GM12891 (cell line): ENCODE data around the gene CNTN2.

Experiments used
- DNase-seq: peaks from one replicate; pipeline ENCODE4 v3.0.0; 2011; ENCODE audit warnings: low spot score; ENCODE audit not compliant: insufficient read length
- FAIRE-seq: peaks from 2 replicates; lab custom pipeline; 2011; peaks lifted over from hg19 to GRCh38; lab: Jason Lieb, UNC
- PAX5 ChIP-seq: IDR thresholded peaks from 2 replicates; pipeline ENCODE4 v1.6.1; 2011; ENCODE audit warnings: low read length, moderate library complexity, mild to moderate bottlenecking; ENCODE audit not compliant: insufficient read depth, severe bottlenecking
- POLR2A ChIP-seq: IDR thresholded peaks from 2 replicates; pipeline ENCODE4 v1.6.1; 2011; ENCODE audit warnings: low read depth, low read length, control low read depth
- POLR2AphosphoS5 ChIP-seq: IDR thresholded peaks from 2 replicates; pipeline ENCODE4 v1.6.1; 2011; ENCODE audit warnings: low read depth, low read length, control low read depth
- POU2F2 ChIP-seq: IDR thresholded peaks from 2 replicates; pipeline ENCODE4 v1.6.1; 2011; ENCODE audit warnings: low read depth, mild to moderate bottlenecking, control low read depth, low read length, moderate library complexity
- SPI1 ChIP-seq: IDR thresholded peaks from 2 replicates; pipeline ENCODE4 v1.6.1; 2011; ENCODE audit warnings: low read depth, low read length, control low read depth
- TAF1 ChIP-seq: IDR thresholded peaks from 2 replicates; pipeline ENCODE4 v1.6.1; 2011; ENCODE audit warnings: low read depth, low read length, control low read depth

CNTN2 gene

GRCh38 chr1:205075642-205076155 is 32.7 kb downstream of the CNTN2 start:
- DNase-seq (no peak), FAIRE-seq (no peak)
- TF ChIP-seq POLR2A (no peak), POU2F2 (no peak), PAX5 (no peak), POLR2AphosphoS5 (no peak), SPI1 (no peak)

GRCh38 chr1:205076245-205076761 is 33.3 kb downstream of the CNTN2 start:
- DNase-seq (no peak), FAIRE-seq (no peak)
- TF ChIP-seq POLR2AphosphoS5 (no peak), TAF1 (no peak), POLR2A (no peak), SPI1 (no peak), POU2F2 (no peak), PAX5 (no peak)

GRCh38 chr1:205077158-205077933 is 34.3 kb downstream of the CNTN2 start:
- TF ChIP-seq PAX5: no peak
- TF ChIP-seq POU2F2: no peak
- TF ChIP-seq TAF1: no peak
- FAIRE-seq (no peak), DNase-seq (no peak)

GRCh38 chr1:205077934-205078311 is 34.9 kb downstream of the CNTN2 start:
- no peak for DNase-seq
- TF ChIP-seq POU2F2: no peak
- no peak for TF ChIP-seq TAF1
- no peak for TF ChIP-seq SPI1
- TF ChIP-seq PAX5: no peak
- TF ChIP-seq POLR2AphosphoS5: no peak
- no peak for TF ChIP-seq POLR2A
- FAIRE-seq: no peak

GRCh38 chr1:205082431-205082830 is 39.4 kb downstream of the CNTN2 start:
- TF ChIP-seq POLR2AphosphoS5 (no peak), TAF1 (no peak), POLR2A (no peak)
- FAIRE-seq (no peak), DNase-seq (no peak)

DNA sequence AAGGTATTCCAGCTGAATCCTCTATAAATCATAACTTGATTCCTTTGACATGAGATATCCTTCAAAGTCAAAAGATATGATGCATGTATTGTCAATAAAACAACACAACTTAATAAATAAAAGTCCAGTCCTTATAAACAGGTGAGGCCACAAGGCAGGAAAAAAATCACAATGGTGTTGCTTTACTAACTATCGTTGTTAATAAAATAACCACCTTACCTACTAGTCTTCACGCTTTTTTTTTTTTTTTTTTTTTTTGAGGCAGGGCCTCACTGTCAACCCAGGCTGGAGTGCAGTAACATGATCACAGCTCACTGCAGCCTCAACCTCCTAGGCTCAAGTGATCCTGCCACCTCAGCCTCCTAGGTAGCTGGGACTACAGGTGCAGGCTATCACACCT is 41.3 kb downstream of the CNTN2 start, which contains the start of gene TMEM81:
TSS of gene TMEM81 (minus strand) at position 101 of the 400 bp plus-strand sequence. CDS start 140 bp downstream, outside the sequence.
- DNase-seq: no peak
- no peak for FAIRE-seq
- TF ChIP-seq SPI1: no peak
- TF ChIP-seq PAX5: no peak
- TF ChIP-seq TAF1: no peak
- TF ChIP-seq POLR2AphosphoS5: no peak
- no peak for TF ChIP-seq POLR2A
- no peak for TF ChIP-seq POU2F2

DNA sequence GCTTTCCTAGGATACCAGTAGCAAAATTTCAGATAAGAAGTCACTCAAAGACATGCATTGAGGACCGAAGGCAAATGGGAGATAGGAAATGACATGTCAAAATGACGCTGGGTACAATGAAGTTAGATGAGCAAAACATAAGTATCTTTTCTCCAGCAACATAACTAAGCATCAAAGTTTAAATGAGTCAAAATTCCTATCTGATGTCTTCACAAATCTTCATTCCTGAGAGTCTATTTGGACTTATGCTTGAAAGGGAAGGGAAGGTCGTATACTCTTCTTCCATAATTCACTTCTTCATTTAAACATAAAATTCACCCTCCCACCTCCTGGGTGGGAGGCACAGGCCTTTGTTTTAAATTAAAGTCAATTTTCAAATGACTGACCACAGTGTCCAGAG is 45.3 kb downstream of the CNTN2 start:
- TF ChIP-seq POU2F2: no peak
- TF ChIP-seq TAF1: no peak
- TF ChIP-seq POLR2A: no peak
- TF ChIP-seq SPI1: no peak
- TF ChIP-seq PAX5: no peak
- no peak for TF ChIP-seq POLR2AphosphoS5
- no peak for FAIRE-seq
- DNase-seq: no peak

- FAIRE-seq (no peak), DNase-seq (no peak)
- no peak for TF ChIP-seq TAF1
- no peak for TF ChIP-seq PAX5
- TF ChIP-seq SPI1: no peak
- no peak for TF ChIP-seq POU2F2
- TF ChIP-seq POLR2AphosphoS5: no peak
- TF ChIP-seq POLR2A: no peak
Observed at GRCh38 chr1:205091043-205091740, 48.2 kb downstream of the CNTN2 start.

- FAIRE-seq (no peak), DNase-seq (no peak)
- TF ChIP-seq SPI1 (no peak), POU2F2 (no peak), POLR2A (no peak), TAF1 (no peak), POLR2AphosphoS5 (no peak), PAX5 (no peak)
Observed at GRCh38 chr1:205095422-205095821, 52.4 kb downstream of the CNTN2 start.
